Activated CD4-positive, alpha-beta T cell treated with anti-CD3 and anti-CD28 coated beads for 36 hours (primary cell): ENCODE measurements around the gene ZNF573. TPM values are rescaled to one million over a fixed set of nuclear protein-coding genes. Genes with fewer than 3 reads are reported as not detected.

Experiments used
- ATAC-seq: fragments of 200-7000 bp; cut with Tn5 transposase; one replicate; pipeline ENCODE4 v1.10.0; 2021; ENCODE audit warnings: mild to moderate bottlenecking, moderate library complexity
- CTCF ChIA-PET: fragments of 350-600 bp; sonication (Branson Sonifier 250); formaldehyde crosslinking; loops from one replicate; lab custom pipeline; 2021; ENCODE audit warnings: antibody characterized with exemption; lab: Charles Lee
- POLR2A ChIA-PET: fragments of 350-600 bp; sonication (Branson Sonifier 250); formaldehyde crosslinking; loops from one replicate; lab custom pipeline; 2021; ENCODE audit warnings: antibody characterized with exemption, inconsistent platforms; lab: Charles Lee
- DNase-seq: peaks from one replicate; pipeline ENCODE4 v3.0.0-alpha.2; 2020
- H3K27ac Mint-ChIP-seq: one replicate; pipeline ENCODE4 v1.8.0; 2021; ENCODE audit warnings: mixed read lengths
- H3K27me3 Mint-ChIP-seq: one replicate; pipeline ENCODE4 v1.8.0; 2021; ENCODE audit warnings: mixed read lengths
- H3K36me3 Mint-ChIP-seq: one replicate; pipeline ENCODE4 v1.8.0; 2021; ENCODE audit warnings: low read depth, mixed read lengths
- H3K4me1 Mint-ChIP-seq: one replicate; pipeline ENCODE4 v1.8.0; 2021; ENCODE audit warnings: mixed read lengths
- H3K4me3 Mint-ChIP-seq: one replicate; pipeline ENCODE4 v1.8.0; 2021; ENCODE audit warnings: mild to moderate bottlenecking, moderate library complexity, mixed read lengths
- H3K9me3 Mint-ChIP-seq: one replicate; pipeline ENCODE4 v1.8.0; 2021; ENCODE audit warnings: low read depth, mixed read lengths
- intact Hi-C, 2 experiments: fragments of 100-400 bp; cut with DNase I in 1 of 2; cut with micrococcal nuclease in 1 of 2; formaldehyde crosslinking; loops; one replicate each; pipeline versions ENCODE4 v1.14.2 to v1.15.1; 2022 to 2024; cut with DNase I, micrococcal nuclease
- total RNA-seq, 2 experiments: library from RNA; stranded (reverse); gene quantifications; one replicate each; pipeline ENCODE4 v1.2.3, GENCODE V29; 2021

Gene ZNF573
- total RNA-seq, 2 experiments from 2014 or later: 8.9 to 9.7 TPM

GRCh38 chr19:37695144-37695899 is 84.1 kb downstream of the ZNF573 start:
- no peak for ATAC-seq
- Mint-ChIP-seq H3K4me1 (peaks cover 9% of the 10 kb centered on the region), H3K27ac (no peak overlapping the region), H3K4me3 (no peak overlapping the region), H3K9me3 (peaks cover 35% of the 10 kb centered on the region), H3K36me3 (peaks cover 44% of the 10 kb centered on the region), H3K27me3 (no peaks in the 10 kb centered on the region)
- POLR2A ChIA-PET: no interaction called here
- CTCF ChIA-PET: interaction anchor here (0.7 kb wide), 1 partner anchor 14 kb away, joined by 3 read pairs; no protein-coding TSS in a partner anchor
- intact Hi-C loops: no loop called here
- DNase-seq: no peak

- no peak for ATAC-seq
- Mint-ChIP-seq H3K27me3 (no peaks in the 10 kb centered on the region), H3K27ac (no peak overlapping the region), H3K4me1 (peaks cover 9% of the 10 kb centered on the region), H3K4me3 (no peak overlapping the region), H3K36me3 (peaks cover 26% of the 10 kb centered on the region), H3K9me3 (peaks cover 19% of the 10 kb centered on the region)
- ChIA-PET POLR2A (no interaction called here), CTCF (no interaction called here)
- intact Hi-C loops: loop anchor here in 1 of 2 experiments (1.0 to 5.0 kb wide), 7 partner anchors 26 to 721 kb away; partner anchors contain the start of genes ZFP30, ZNF527, ZNF540 and ZNF570
- peak; percentile 4 for DNase-seq
Measured at GRCh38 chr19:37692956-37693620, 86.3 kb downstream of the ZNF573 start.

- Mint-ChIP-seq H3K27ac (peak overlapping the region; percentile 95), H3K4me3 (peak overlapping the region; percentile 92), H3K9me3 (peaks cover 15% of the 10 kb centered on the region), H3K27me3 (no peaks in the 10 kb centered on the region), H3K36me3 (peaks cover 22% of the 10 kb centered on the region), H3K4me1 (peaks cover 9% of the 10 kb centered on the region)
- ChIA-PET POLR2A (interaction anchor here (0.8 kb wide), 1 partner anchor 322 kb away, joined by 3 read pairs; the partner anchor contains the start of gene ZNF527), CTCF (no interaction called here)
- intact Hi-C loops: loop anchor here in 1 of 2 experiments (1.0 to 5.0 kb wide), 7 partner anchors 27 to 720 kb away; partner anchors contain the start of genes ZFP30, ZNF527, ZNF540 and ZNF570
- peak; percentile 96 for ATAC-seq
- DNase-seq: peak; percentile 93
Measured at GRCh38 chr19:37691881-37692504, 87.4 kb downstream of the ZNF573 start.

Other genes starting within 250 kb of the ZNF573 start
- gene ZNF571, start 184.8 kb downstream of the ZNF573 start, total RNA-seq: 1 to 10 TPM; 2.4 to 2.9 TPM
- gene ZNF540, start 184.7 kb downstream of the ZNF573 start, total RNA-seq: 1 to 10 TPM in 1 of 2 experiments, under 1 TPM in 1; 0.67 to 1.1 TPM
- 10 to 100 TPM in 1 of 2 experiments, 1 to 10 TPM in 1; 9.4 to 11.1 TPM for gene ZFP30, start 124.1 kb downstream of the ZNF573 start, total RNA-seq
- 1 to 10 TPM; 4.9 to 8.3 TPM for gene ZNF607, start 59.8 kb downstream of the ZNF573 start, total RNA-seq
- gene WDR87, start 127.0 kb upstream of the ZNF573 start, total RNA-seq: not detected
- gene SIPA1L3, start 127.6 kb upstream of the ZNF573 start, total RNA-seq: 10 to 100 TPM; 10.5 to 18.3 TPM